Left cardiac atrium (tissue), 4 donors: ENCODE results near the gene FAM222A. TPM values are rescaled to one million over a fixed set of nuclear protein-coding genes. Genes with fewer than 3 reads are reported as not detected.

Experiments used
- ATAC-seq, 2 donors: fragments of 200-7000 bp; cut with Tn5 transposase; one replicate each; pipeline ENCODE4 v1.9.1; 2020; ENCODE audit warnings: mild to moderate bottlenecking in 2 of 2, moderate library complexity in 2 of 2
- DNase-seq: peaks from one replicate; pipeline ENCODE4 v3.0.0-alpha.2; 2020
- intact Hi-C, 2 donors: fragments of 100-400 bp; cut with DNase I; formaldehyde crosslinking; loops; one replicate each; pipeline versions ENCODE4 v1.14.1 to v1.15.1; 2022 to 2023
- long read RNA-seq: library from polyadenylated mRNA; unstranded; transcript quantifications from one replicate; pipeline ENCODE4 v2.0.0, GENCODE V29; 2021
- total RNA-seq, 2 donors: library from RNA; stranded (reverse); fragmentation: NEBNext Ultra II Directional; extraction: Animal tissue kit (Norgen Biotek cat#: 25700); gene quantifications; one replicate each; pipeline ENCODE4 v1.2.1, GENCODE V29; 2021
- donor health status: DM: no; HTN: yes; CAD: no.
- donor health status: DM: no; HTN: yes; CAD: no; lungs with severe emphysema.
- donor health status: DM: yes; HTN: yes; CAD: no.
- donor health status: Dilated cardiomyopathy.

The FAM222A gene
- 10 to 100 TPM; 14.5 to 21.8 TPM for total RNA-seq
- long read RNA-seq, transcript FAM222A-202 (3 exons, 3,294 nt), result major isoform, 5 of 34 reads
- long read RNA-seq, partial matches to known transcripts, result 29 of 34 reads
- long read RNA-seq, other reads (novel, unspliced or antisense), result 0 of 34 reads

GRCh38 chr12:109713187-109714070 is at the start of gene FAM222A:
FAM222A (plus strand) TSS chr12:109713825; CDS start chr12:109744147, 30,322 bp downstream.
- intact Hi-C loops, result loop anchor here (2.0 to 10.0 kb wide), 4 partner anchors 61 to 189 kb away; no protein-coding TSS in a partner anchor
- peak; percentile 95 to 96 for ATAC-seq
- peak; percentile 98 for DNase-seq

DNA sequence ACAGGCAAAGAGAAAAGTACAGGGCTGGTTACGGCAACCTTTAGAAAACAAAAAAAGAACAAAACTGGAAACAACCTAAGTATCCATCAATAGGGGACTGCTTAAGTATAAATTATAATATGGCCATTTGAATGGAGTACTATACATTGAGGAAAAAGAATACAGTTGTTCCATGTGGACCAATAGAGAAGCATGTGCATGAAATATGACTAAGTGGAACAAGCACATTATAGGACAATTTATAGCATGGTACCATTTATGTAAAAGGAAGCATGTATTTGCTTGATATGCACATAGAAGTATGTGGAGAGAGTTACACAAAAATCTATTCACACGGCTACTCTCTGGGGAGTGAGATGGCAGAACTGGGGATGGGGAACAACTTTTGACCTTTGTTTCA is 49.2 kb upstream of the FAM222A start:
- intact Hi-C loops, result no loop called here
- no peak for DNase-seq
- no peak for ATAC-seq

DNA sequence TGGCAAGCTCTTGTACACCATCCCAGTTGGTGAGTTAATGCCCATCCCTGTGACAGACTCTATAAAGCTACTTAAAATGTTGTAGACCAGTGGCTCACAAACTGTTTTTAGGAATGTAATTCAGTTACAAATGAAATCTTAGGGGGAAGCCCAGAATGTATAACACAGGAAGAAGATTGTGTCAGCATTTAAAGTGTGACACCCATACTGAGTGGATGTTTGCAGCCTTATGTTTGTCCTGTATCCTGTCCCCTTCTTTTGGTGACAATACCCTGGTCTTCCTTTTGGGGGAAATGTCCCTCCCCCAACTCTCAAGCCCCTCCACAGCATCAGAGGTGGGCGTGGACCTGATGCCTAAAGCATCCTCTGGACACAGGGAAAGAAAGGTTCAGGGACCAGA is 47.6 kb upstream of the FAM222A start:
- DNase-seq, result no peak
- ATAC-seq, result no peak
- intact Hi-C loops, result no loop called here

DNA sequence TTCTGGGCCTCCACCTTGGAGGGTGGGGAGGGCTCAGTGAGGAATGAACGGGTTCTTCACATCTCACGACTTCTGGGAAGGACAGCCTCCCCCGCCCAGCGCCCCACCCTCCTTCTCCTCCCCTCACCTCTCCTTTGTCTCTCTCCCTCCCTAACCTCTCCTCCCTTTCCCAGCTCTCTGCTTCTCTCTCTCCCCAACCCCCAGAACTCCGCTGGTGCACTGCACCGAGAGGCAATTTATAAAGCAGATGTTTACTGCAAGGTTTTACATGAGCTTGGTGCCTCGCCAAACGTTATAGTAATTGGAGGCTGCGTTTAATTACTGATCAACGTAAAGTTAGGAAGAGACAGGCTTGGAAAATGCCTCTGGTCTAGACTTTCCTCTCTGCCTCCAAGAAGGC is 42.9 kb upstream of the FAM222A start:
- no peak for DNase-seq
- no peak for ATAC-seq
- intact Hi-C loops, result no loop called here

DNA sequence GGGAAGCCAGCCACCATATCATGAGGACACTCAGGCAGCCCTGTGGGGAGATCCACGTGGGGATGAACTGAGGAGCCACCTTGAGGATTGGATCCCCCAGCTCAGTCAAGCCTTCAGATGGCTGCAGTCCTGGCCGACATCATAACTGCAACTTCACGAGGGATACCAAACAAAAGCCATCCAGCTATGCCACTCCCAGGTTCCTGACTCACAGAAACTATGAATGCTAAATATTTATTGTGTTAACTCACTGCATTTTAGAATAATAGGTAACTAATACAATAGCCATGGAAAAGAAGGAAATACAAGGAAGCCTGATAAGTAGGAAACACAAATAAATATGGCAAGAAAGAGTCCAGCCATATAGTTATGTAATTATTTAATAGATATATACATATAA is 42.1 kb upstream of the FAM222A start:
- no peak for DNase-seq
- intact Hi-C loops, result no loop called here
- ATAC-seq, result no peak

GRCh38 chr12:109673379-109673778 is 40.2 kb upstream of the FAM222A start:
- no peak for DNase-seq
- intact Hi-C loops, result no loop called here
- no peak for ATAC-seq

- intact Hi-C loops, result no loop called here
- ATAC-seq (no peak), DNase-seq (no peak)
These were observed 39.7 kb upstream of the FAM222A start for GRCh38 chr12:109673884-109674283.

- intact Hi-C loops, result no loop called here
- ATAC-seq, result no peak
These were observed 38.2 kb upstream of the FAM222A start for GRCh38 chr12:109675411-109675810.

GRCh38 chr12:109677279-109677691 is 36.3 kb upstream of the FAM222A start:
- ATAC-seq (no peak), DNase-seq (no peak)
- intact Hi-C loops, result no loop called here

More at GRCh38 chr12:109675411-109675810, 38.2 kb upstream of the FAM222A start:
- DNase-seq, result no peak

- intact Hi-C loops, result no loop called here
- no peak for ATAC-seq
- DNase-seq, result no peak
These were observed 34.9 kb upstream of the FAM222A start for GRCh38 chr12:109678719-109679118.

GRCh38 chr12:109679501-109680263 is 33.9 kb upstream of the FAM222A start:
- ATAC-seq (no peak), DNase-seq (no peak)
- intact Hi-C loops, result no loop called here

- DNase-seq (no peak), ATAC-seq (no peak)
- intact Hi-C loops, result no loop called here
These were observed 33.2 kb upstream of the FAM222A start for GRCh38 chr12:109680264-109681005.

GRCh38 chr12:109681986-109682707 is 31.5 kb upstream of the FAM222A start:
- intact Hi-C loops, result no loop called here
- no peak for ATAC-seq

GRCh38 chr12:109682708-109683060 is 30.9 kb upstream of the FAM222A start:
- DNase-seq (no peak), ATAC-seq (no peak)
- intact Hi-C loops, result no loop called here

More at GRCh38 chr12:109681986-109682707, 31.5 kb upstream of the FAM222A start:
- no peak for DNase-seq

DNA sequence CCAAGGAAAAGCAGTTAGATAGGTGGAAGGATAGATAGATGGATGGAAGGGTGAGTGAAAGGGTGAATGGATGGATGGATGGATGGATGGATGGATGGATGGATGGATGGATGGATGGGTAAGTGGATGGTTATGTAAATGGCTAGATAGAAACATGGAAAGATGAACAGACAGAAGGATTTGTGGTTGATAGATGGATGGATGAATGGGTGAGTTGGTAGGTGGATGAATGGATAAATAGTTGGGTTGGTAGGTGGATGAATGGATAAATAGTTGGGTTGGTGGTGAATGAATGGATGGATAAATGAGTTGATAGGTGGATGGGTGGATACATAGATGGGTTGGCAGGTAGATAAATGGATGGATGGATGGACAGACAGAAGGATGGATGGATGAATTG is 30.3 kb upstream of the FAM222A start:
- no peak for ATAC-seq
- intact Hi-C loops, result no loop called here
- no peak for DNase-seq

- no peak for DNase-seq
- intact Hi-C loops, result no loop called here
These were observed 27.8 kb upstream of the FAM222A start for GRCh38 chr12:109685574-109686447.

DNA sequence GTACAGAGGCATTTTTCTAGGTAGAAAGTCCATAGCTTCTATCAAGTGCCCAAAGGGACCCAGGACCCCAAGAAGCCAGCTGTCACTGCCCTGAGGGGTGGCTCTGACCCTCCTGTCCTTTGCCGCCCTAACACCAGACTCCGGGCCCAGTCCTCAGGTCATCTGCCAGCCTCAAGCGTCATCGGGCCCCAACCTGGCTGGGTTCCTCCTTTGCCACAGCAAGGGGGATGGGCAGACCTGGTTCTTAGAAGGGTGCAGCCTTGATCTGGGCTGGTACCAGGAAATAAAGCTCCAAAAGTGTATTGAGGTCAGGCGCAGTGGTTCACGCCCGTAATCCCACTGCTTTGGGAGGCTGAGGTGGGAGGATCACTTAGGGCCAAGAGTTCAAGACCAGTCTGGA is 27.1 kb upstream of the FAM222A start:
- ATAC-seq (no peak), DNase-seq (no peak)
- intact Hi-C loops, result no loop called here

More at GRCh38 chr12:109685574-109686447, 27.8 kb upstream of the FAM222A start:
- no peak for ATAC-seq

DNA sequence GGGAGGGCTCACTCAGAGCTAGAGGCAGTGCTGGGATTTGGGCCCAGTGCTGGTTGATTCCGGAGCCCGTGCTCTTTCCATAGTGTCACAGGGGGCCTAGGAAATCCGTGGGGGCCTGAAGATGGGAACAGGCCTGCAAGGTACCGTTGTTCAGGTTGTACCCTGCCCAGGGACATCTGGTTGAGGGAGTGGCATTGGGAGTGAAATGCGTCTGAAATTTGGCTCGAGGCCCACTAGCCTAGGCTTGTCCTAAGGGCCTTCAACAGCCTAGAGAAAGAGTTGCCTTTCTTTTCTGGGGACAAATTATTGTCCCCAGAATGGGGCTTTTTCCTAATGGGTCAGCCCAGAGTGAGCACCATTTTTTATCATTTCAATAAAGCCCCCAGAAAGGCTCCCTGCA is 26.4 kb upstream of the FAM222A start:
- ATAC-seq (no peak), DNase-seq (no peak)
- intact Hi-C loops, result no loop called here
